GM15510 (cell line): ENCODE measurements around the gene DHRS11.

Experiments
- POLR2A ChIP-seq: IDR thresholded peaks from 3 replicates; pipeline ENCODE4 v1.6.1; 2011; ENCODE audit warnings: borderline replicate concordance; ENCODE audit not compliant: insufficient read length; ENCODE audit errors: extremely low read depth

The DHRS11 gene

DNA sequence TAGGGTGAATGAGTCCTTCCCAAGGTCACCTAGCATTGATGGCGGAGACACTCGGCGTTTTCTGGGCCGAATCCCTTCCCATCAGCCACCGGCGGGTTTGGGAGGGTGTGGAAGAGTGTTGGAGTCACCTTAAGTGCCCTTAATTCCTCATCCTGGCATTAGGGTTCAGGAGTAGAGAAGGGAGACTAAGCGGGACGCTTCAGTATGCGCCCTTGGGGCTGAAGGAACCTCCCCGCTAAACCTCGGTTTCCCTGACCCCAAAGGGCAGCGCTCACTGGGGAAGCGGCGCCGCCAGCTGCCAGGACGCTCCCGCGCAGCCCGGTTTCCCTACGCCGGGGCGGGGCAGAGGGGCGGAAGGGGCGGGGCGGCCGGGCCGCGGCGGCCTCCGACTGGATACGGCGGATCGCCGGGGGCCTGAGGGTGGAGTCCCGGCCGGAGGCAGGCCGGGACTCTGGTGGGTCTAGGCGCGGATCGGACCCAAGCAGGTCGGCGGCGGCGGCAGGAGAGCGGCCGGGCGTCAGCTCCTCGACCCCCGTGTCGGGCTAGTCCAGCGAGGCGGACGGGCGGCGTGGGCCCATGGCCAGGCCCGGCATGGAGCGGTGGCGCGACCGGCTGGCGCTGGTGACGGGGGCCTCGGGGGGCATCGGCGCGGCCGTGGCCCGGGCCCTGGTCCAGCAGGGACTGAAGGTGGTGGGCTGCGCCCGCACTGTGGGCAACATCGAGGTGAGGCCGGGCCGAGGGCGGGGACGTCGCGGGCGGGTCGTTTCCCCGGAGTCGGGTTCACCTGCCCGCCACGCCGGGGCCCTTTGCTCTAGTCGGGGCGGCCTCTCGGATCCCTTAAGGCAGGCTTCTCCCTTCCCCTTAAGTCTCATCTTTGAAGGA lies at the start of gene DHRS11:
DHRS11 (plus strand) TSS at position 446 of the 882 bp plus-strand sequence; CDS start at position 577, 131 bp downstream.
- peak; percentile 63 for TF ChIP-seq POLR2A

GRCh38 chr17:36542755-36543154 lies 48.9 kb upstream of the DHRS11 start:
- TF ChIP-seq POLR2A: no peak

GRCh38 chr17:36544044-36544306 lies 47.7 kb upstream of the DHRS11 start:
- TF ChIP-seq POLR2A: no peak

DNA sequence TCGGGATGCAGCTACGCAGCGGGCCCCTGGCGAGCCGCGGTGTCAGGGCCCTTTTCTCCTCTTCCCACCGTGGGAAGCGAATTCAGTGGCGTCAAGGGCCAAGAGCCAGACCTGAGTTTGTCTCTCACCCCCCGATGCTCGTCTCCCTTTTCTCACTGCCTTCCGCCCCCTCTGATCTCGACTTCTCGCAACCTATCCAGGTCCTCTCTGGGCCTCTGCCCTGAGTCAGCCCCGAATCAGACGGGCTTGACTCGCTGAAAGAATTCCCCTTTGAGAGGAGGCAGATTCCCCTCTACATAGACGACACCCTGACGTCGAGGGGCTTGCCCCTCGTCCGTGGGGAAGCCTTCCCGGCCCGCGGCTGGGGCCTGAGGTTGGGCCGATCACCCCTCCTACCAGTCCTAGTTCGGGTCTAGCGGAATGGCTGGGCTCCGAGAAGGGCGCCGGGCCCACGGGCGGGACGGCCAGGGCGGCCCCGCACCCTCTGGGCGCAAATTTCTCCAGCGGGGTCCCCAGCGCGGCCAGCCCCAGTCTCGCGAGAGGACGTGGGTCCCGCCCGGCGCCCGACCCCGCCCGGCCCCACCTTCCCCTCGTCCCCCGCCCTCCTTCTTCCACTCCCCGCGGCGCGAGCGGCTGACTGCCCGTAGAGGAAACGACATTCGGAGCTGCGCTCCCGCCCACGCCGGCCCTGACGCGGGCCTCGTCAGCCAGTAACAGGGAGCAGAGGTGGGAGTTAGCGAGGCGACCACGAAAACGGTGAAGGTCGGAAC lies 47.2 kb upstream of the DHRS11 start, which contains the start of gene GGNBP2:
GGNBP2 (plus strand) TSS at position 613 of the 770 bp plus-strand sequence. CDS start 806 bp downstream, outside the sequence.
- peak; percentile 81 for TF ChIP-seq POLR2A

GRCh38 chr17:36545077-36545464 lies 46.6 kb upstream of the DHRS11 start:
- no peak for TF ChIP-seq POLR2A

- peak; percentile 80 for TF ChIP-seq POLR2A
Measured at GRCh38 chr17:36545465-36546417, 45.9 kb upstream of the DHRS11 start.

- no peak for TF ChIP-seq POLR2A
Measured at GRCh38 chr17:36546418-36547093, 45.1 kb upstream of the DHRS11 start.

- no peak for TF ChIP-seq POLR2A
Measured at GRCh38 chr17:36547776-36548175, 43.9 kb upstream of the DHRS11 start.

DNA sequence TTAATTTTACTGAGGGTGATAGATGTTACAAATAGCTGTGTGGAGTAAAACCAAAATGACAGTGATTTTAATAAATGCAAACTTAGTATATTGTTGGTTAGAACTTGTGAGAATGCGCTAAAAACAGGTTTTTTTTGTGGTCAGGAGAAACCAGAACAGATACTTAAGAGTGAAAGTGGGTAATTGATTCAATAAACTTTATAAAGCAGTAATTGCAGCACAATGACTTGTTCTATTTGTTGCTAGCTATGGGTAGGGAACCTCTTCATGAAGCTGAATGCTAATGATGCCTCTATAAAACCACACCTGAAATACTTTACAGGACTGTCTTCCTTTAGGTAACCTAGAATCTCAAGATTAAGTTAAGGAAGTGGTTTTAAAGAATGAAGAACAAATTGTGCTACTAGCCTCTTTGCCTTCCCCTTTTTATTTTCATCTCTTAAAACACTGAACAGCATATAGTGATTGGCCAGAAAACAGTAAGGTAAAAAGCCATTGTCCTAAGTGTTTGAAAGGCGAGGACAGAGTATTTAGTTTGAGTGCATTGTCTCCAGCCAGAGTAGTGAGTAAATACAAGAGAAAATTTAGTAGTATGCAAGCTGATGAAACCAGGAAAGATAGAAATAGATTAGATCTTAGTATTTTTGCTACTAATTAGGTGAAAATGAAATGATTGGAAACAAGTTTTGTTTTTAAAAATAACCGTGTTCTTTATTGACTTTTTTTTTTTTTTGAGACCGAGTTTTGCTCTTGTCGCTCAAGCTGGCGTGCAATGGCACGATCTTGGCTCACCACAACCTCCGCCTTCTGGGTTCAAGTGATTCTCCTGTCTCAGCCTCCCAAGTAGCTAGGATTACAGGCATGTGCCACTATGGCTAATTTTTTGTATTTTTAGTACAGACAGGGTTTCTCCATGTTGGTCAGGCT lies 40.9 kb upstream of the DHRS11 start:
- no peak for TF ChIP-seq POLR2A

GRCh38 chr17:36553459-36553858 lies 38.2 kb upstream of the DHRS11 start:
- TF ChIP-seq POLR2A: no peak

DNA sequence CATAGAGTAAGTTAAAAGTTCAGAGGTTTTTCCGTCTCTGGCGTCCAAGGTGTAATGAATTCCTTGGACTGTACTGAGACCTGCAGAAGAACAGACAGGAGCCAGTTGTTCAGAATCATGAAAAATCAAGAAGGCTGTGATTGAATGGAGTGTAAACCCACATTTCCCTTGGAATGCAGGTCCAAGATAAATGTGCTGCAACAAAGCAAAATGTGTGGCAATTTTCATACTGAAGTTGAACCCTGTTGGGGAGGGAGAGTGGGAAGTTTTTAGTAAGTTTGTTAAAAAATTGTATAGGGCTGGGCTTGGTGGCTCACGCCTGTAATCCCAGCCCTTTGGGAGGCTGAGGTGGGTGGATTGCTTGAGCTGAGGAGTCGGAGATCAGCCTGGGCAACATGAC lies 25.6 kb upstream of the DHRS11 start:
- TF ChIP-seq POLR2A: no peak

GRCh38 chr17:36575028-36575427 lies 16.7 kb upstream of the DHRS11 start:
- TF ChIP-seq POLR2A: no peak

DNA sequence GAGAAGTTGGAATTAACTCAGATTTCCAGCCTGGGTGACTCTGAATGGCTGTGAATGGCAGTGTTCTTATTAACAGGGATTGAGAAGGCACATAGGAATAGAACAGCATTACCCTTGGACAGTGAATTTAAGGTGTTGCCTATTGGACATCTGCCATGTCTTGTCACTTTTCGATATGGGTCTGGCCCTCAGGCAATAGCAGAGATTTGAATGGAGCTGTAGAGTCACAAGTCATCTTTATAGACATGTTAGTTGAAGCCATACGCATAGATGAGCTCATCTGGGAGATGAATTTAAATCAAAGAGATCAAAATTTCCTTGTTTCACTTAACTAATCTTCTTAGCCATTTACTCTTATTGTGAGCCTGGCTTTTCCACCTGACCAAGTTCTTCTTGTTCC lies 14.9 kb upstream of the DHRS11 start:
- TF ChIP-seq POLR2A: no peak

- no peak for TF ChIP-seq POLR2A
Measured at GRCh38 chr17:36578671-36579070, 13.0 kb upstream of the DHRS11 start.

DNA sequence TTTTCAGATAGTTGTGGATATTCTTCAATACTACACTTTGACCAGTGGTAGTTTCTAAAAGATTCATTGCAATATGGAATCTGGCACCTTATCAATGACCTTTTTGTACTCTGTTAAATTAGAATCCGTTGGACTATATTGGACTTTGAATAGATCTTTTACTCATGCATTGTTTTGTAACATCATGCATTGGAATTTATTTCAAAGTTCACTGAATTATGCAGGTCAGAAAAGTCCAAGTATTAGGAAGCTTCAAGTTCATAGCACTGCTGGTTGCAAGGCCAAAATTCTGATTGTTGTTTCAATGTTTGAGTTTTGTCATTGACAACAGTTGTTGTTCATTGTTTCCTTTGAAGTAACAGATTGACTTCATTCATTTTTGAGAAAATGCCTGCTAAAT lies 7.9 kb upstream of the DHRS11 start:
- TF ChIP-seq POLR2A: no peak
